AG04449 (cell line): ENCODE data around the gene ZFYVE1.

Experiments
- CTCF ChIA-PET: fragments of 350-600 bp; formaldehyde crosslinking; extraction: SDS; loops from one replicate; lab custom pipeline; 2021; ENCODE audit warnings: antibody characterized with exemption; lab: Yijun Ruan, JAX
- POLR2A ChIA-PET: fragments of 400-600, 350-600 bp; formaldehyde crosslinking; extraction: SDS; loops from one replicate; lab custom pipeline; 2020; ENCODE audit warnings: antibody characterized with exemption, inconsistent platforms; lab: Yijun Ruan, JAX
- DNase-seq: peaks from one replicate; pipeline ENCODE4 v3.0.0-alpha.2; 2010; ENCODE audit warnings: low read depth, low spot score
- H3K4me3 ChIP-seq: 2 replicates; pipeline ENCODE4 v1.5.1; 2011; ENCODE audit warnings: low read depth, mild to moderate bottlenecking, control low read depth, low read length
- TF ChIP-seq, protein P1 (sequence below): IDR thresholded peaks from one replicate; pipeline ENCODE4 v1.5.1; 2011; ENCODE audit warnings: mild to moderate bottlenecking, moderate library complexity, low read length, control low read depth, inconsistent platforms; ENCODE audit not compliant: insufficient read depth; ENCODE audit errors: missing control alignments

ZFYVE1 gene

DNA sequence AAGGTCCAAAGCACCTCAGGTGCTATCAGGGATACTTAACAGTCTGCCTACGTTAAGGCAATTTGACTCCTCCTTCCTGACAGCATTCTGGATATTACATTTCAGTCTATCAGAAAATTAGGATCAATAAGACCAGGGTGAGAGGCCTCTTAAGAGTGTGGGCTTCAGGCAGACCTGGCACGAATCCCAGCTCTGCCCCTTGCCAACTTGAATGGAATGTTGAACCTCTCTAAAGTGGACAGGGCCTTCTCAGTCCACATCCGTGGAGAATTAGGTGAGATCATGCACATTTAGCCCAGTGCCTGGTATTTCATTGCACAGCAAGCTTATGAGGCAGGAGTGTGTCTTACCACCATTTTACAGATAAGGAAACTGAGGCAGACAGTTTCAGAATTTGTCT lies 74.7 kb downstream of the ZFYVE1 start:
- TF ChIP-seq, protein P1, sequence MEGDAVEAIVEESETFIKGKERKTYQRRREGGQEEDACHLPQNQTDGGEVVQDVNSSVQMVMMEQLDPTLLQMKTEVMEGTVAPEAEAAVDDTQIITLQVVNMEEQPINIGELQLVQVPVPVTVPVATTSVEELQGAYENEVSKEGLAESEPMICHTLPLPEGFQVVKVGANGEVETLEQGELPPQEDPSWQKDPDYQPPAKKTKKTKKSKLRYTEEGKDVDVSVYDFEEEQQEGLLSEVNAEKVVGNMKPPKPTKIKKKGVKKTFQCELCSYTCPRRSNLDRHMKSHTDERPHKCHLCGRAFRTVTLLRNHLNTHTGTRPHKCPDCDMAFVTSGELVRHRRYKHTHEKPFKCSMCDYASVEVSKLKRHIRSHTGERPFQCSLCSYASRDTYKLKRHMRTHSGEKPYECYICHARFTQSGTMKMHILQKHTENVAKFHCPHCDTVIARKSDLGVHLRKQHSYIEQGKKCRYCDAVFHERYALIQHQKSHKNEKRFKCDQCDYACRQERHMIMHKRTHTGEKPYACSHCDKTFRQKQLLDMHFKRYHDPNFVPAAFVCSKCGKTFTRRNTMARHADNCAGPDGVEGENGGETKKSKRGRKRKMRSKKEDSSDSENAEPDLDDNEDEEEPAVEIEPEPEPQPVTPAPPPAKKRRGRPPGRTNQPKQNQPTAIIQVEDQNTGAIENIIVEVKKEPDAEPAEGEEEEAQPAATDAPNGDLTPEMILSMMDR = no peak
- no peak overlapping the region for H3K4me3 ChIP-seq
- ChIA-PET POLR2A (no interaction called here), CTCF (interaction anchor here (1.0 to 7.2 kb wide), 3 partner anchors 13 to 436 kb away, joined by 3 to 782 read pairs (median 90); no protein-coding TSS in a partner anchor)
- no peak for DNase-seq

DNA sequence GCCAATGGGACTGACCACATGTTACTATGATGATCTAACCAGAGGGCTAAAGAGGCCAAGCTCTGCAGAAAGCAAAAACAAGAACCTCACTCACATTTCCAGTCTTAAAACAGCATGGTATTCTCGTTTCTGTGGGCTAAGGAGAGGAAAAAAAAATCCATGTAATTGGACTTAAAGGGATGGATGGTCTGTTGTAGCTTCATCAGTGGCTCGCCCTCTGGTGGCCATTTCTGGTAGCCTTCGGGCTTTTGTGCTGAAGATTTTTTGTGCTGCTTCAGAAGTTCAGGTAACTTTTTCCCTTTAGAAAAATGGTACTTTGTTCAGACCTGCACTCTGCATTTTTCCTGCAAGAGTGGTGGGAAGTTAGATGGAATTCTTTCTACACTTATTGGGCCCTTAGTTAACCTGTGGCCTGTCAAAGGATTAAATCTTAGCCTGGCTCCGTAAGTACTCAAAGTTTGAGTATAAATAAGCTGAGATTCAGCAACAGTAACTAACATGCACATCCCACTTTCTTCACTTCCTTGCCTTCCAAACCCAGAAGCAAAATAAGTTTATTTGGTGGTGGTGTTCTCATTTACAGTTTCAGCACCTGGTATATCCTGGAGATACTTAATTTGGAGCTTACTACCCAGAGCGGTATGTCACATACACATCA lies 78.3 kb downstream of the ZFYVE1 start:
- POLR2A ChIA-PET = no interaction called here
- TF ChIP-seq, protein P1 = peak; percentile 75
- H3K4me3 ChIP-seq = no peak overlapping the region
- CTCF ChIA-PET = interaction anchor here (0.6 to 7.2 kb wide), 55 partner anchors 9 to 883 kb away, joined by 3 to 782 read pairs (median 4); partner anchors contain the start of genes DCAF4 and DPF3
- DNase-seq = no peak

GRCh38 chr14:72947366-72948160 lies 79.3 kb downstream of the ZFYVE1 start:
- TF ChIP-seq, protein P1 = no peak
- CTCF ChIA-PET = interaction anchor here (0.8 to 7.2 kb wide), 31 partner anchors 9 to 490 kb away, joined by 3 to 782 read pairs (median 6); partner anchors contain the start of genes DCAF4 and DPF3
- H3K4me3 ChIP-seq = no peak overlapping the region
- DNase-seq = no peak
- POLR2A ChIA-PET = no interaction called here

DNA sequence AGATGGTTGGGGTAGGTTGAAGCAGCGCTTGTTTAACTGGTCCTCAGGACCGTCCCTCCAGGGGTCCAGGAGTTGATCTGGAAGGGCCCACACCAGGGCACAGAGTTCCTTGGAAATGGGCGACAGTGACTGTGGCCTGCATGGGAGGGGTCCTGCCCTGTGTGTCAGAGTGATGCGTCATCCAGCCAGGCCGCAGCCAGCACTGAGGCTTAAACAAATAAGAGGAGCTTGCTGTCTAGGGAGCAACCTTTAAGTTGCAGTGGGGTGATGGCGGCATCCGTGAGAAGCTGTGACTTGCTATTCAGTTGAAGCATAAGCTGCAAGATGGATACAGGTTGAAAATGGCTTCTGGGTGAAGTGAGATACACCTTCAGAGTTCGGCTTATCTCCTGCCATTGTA lies 80.4 kb downstream of the ZFYVE1 start:
- CTCF ChIA-PET = interaction anchor here (0.6 to 7.2 kb wide), 6 partner anchors 8 to 430 kb away, joined by 3 to 782 read pairs (median 32); partner anchors contain the start of gene DCAF4
- TF ChIP-seq, protein P1 = no peak
- POLR2A ChIA-PET = no interaction called here

DNA sequence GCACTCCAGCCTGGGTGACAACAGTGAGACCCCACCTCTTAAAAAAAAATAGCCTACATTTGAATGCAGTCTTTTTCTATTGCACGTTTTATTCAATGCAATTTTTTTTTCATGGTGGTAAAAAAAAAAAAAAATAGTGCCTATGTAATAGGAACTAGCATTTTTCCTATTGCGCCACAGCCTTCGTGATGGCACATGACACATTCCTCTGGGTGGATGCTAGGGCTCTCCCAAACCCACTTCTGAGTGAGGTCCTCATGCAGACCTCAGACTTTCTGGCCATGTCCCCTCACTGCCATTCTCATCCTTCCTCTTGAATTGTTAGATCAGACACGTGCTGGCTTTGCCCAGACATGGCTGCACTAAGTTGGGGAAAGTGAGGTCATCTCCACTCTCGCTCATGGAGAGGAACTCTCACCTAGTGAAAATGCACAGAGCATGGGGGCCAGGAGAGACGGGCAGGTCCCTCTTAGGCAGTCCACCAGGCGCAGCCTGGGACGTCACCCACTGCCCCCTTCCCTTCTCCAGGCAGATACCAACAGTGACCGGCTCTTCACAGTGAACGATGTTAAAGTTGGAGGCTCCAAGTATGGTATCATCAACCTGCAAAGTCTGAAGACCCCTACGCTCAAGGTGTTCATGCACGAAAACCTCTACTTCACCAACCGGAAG lies 81.4 kb downstream of the ZFYVE1 start:
- CTCF ChIA-PET = interaction anchor here (1.3 to 11.4 kb wide), 3 partner anchors 9 to 432 kb away, joined by 4 to 782 read pairs (median 160); no protein-coding TSS in a partner anchor
- TF ChIP-seq, protein P1 = no peak

More for the DNA sequence above, 80.4 kb downstream of the ZFYVE1 start:
- no peak for DNase-seq
- no peak overlapping the region for H3K4me3 ChIP-seq

More for the DNA sequence above, 81.4 kb downstream of the ZFYVE1 start:
- POLR2A ChIA-PET = no interaction called here
- no peak for DNase-seq
- H3K4me3 ChIP-seq = no peak overlapping the region
